H1 (cell line): ENCODE results near the gene FAM120B. TPM values are rescaled to one million over a fixed set of nuclear protein-coding genes. Genes with fewer than 3 reads are reported as not detected.
"Not testable (repeated sequence)": the region's sequence is repeated elsewhere in the genome, so short reads cannot be mapped to it uniquely, and the experiment has no call there.

Source experiments
- CTCF ChIA-PET: fragments of 300-600 bp; sonication (Branson Sonifier 250); formaldehyde crosslinking; loops from one replicate; lab custom pipeline; 2021; ENCODE audit not compliant: partially characterized antibody; lab: Charles Lee
- POLR2A ChIA-PET: fragments of 300-600 bp; sonication (Branson Sonifier 250); formaldehyde crosslinking; loops from one replicate; lab custom pipeline; 2021; ENCODE audit warnings: inconsistent platforms; ENCODE audit not compliant: partially characterized antibody; lab: Charles Lee
- DNase-seq, 2 experiments: peaks; one replicate each; pipeline versions ENCODE4 v3.0.0 to v3.0.0-alpha.2; 2010 to 2022; ENCODE audit warnings: low spot score in 2 of 2, low read depth in 1 of 2, mixed read lengths in 1 of 2
- FAIRE-seq: peaks from 2 replicates; lab custom pipeline; 2011; peaks lifted over from hg19 to GRCh38; lab: Jason Lieb, UNC
- H2AFZ ChIP-seq: 2 replicates; pipeline ENCODE4 v1.8.1; 2012; ENCODE audit warnings: low read length, inconsistent platforms
- H2AK5ac ChIP-seq: 2 replicates; pipeline ENCODE4 v1.6.1; 2013; ENCODE audit warnings: low read depth, low read length
- H2BK120ac ChIP-seq: replicated peaks from 2 replicates; pipeline ENCODE3; 2013; ENCODE audit warnings: low read depth, low read length, inconsistent platforms
- H2BK12ac ChIP-seq: 2 replicates; pipeline ENCODE4 v1.6.1; 2013; ENCODE audit warnings: low read depth, low read length
- H2BK15ac ChIP-seq: 2 replicates; pipeline ENCODE4 v1.6.1; 2013; ENCODE audit warnings: low read length
- H2BK20ac ChIP-seq: 2 replicates; pipeline ENCODE4 v1.6.1; 2013; ENCODE audit warnings: low read length
- H2BK5ac ChIP-seq: 2 replicates; pipeline ENCODE4 v1.6.1; 2013; ENCODE audit warnings: low read depth, low read length
- H3K14ac ChIP-seq: 2 replicates; pipeline ENCODE4 v1.6.1; 2013; ENCODE audit warnings: inconsistent platforms; ENCODE audit not compliant: insufficient read length
- H3K18ac ChIP-seq: 2 replicates; pipeline ENCODE4 v1.6.1; 2013; ENCODE audit warnings: low read length; ENCODE audit errors: extremely low read depth
- H3K23ac ChIP-seq: 2 replicates; pipeline ENCODE4 v1.6.1; 2013; ENCODE audit warnings: inconsistent platforms; ENCODE audit not compliant: insufficient read length
- H3K23me2 ChIP-seq: 2 replicates; pipeline ENCODE4 v1.6.1; 2013; ENCODE audit warnings: low read depth, low read length
- H3K27ac ChIP-seq: 2 replicates; pipeline ENCODE4 v1.6.1; 2011; ENCODE audit warnings: low read depth, low read length, inconsistent platforms
- H3K27me3 ChIP-seq, 4 experiments: replicated peaks in 1 of 4; 1 replicate in 1 of 4; 2 replicates in 3 of 4; pipeline versions ENCODE4 v1.6.1 to v1.8.1; 2011 to 2013; ENCODE audit warnings: low read length in 3 of 4, mild to moderate bottlenecking in 3 of 4, inconsistent platforms in 2 of 4, mixed read lengths in 2 of 4, moderate library complexity in 1 of 4; ENCODE audit not compliant: control insufficient read depth in 3 of 4, insufficient read depth in 3 of 4; ENCODE audit errors: extremely low read depth in 1 of 4
- H3K36me3 ChIP-seq, 4 experiments: 2 replicates each; pipeline versions ENCODE4 v1.6.1 to v1.8.1; 2011 to 2013; ENCODE audit warnings: mild to moderate bottlenecking in 4 of 4, low read length in 3 of 4, moderate library complexity in 2 of 4, control low read depth in 1 of 4, inconsistent platforms in 1 of 4; ENCODE audit not compliant: insufficient read depth in 4 of 4, control insufficient read depth in 2 of 4
- H3K4ac ChIP-seq: replicated peaks from 2 replicates; pipeline ENCODE3; 2013; ENCODE audit warnings: low read length, low read depth, mixed read lengths, inconsistent platforms; ENCODE audit not compliant: insufficient read length
- H3K4me1 ChIP-seq, 4 experiments: replicated peaks in 1 of 4; 1 replicate in 1 of 4; 2 replicates in 3 of 4; pipeline versions ENCODE4 v1.6.1 to v1.8.1; 2011 to 2013; ENCODE audit warnings: low read length in 3 of 4, inconsistent platforms in 2 of 4, mixed read lengths in 1 of 4; ENCODE audit not compliant: insufficient read depth in 4 of 4, control insufficient read depth in 3 of 4
- H3K4me2 ChIP-seq, 2 experiments: 2 replicates each; pipeline versions ENCODE4 v1.6.1 to v1.8.1; 2011 to 2013; ENCODE audit warnings: low read depth in 2 of 2, low read length in 2 of 2, control low read depth in 1 of 2, inconsistent platforms in 1 of 2, mild to moderate bottlenecking in 1 of 2; ENCODE audit not compliant: insufficient read depth in 1 of 2
- H3K4me3 ChIP-seq, 4 experiments: fragments of 200-600, 300-600 bp in 1 of 4; sonication (generic), shearing (Covaris generic), sonication (Bioruptor Twin) in 1 of 4; 2 replicates each; pipeline versions ENCODE4 v1.5.1 to v1.8.1; 2011 to 2016; ENCODE audit warnings: low read length in 4 of 4, low read depth in 3 of 4, control low read depth in 2 of 4, inconsistent platforms in 2 of 4, mild to moderate bottlenecking in 2 of 4, mixed read lengths in 1 of 4, moderate library complexity in 1 of 4; ENCODE audit not compliant: insufficient read depth in 2 of 4; ENCODE audit errors: extremely low read depth in 1 of 4
- H3K56ac ChIP-seq: replicated peaks from 2 replicates; pipeline ENCODE3; 2013; ENCODE audit warnings: low read depth, mild to moderate bottlenecking, mixed read lengths, low read length, inconsistent platforms; ENCODE audit not compliant: insufficient read length
- H3K79me1 ChIP-seq: 2 replicates; pipeline ENCODE4 v1.6.1; 2013; ENCODE audit warnings: low read depth, low read length, control low read depth
- H3K79me2 ChIP-seq, 2 experiments: 2 replicates each; pipeline versions ENCODE4 v1.6.1 to v1.8.1; 2012 to 2013; ENCODE audit warnings: low read length in 2 of 2, mild to moderate bottlenecking in 2 of 2, inconsistent platforms in 1 of 2; ENCODE audit not compliant: insufficient read depth in 2 of 2, control insufficient read depth in 1 of 2
- H3K9ac ChIP-seq, 4 experiments: replicated peaks in 1 of 4; 1 replicate in 1 of 4; 2 replicates in 3 of 4; pipeline versions ENCODE4 v1.6.1 to v1.8.1; 2011 to 2013; ENCODE audit warnings: low read depth in 3 of 4, low read length in 3 of 4, control low read depth in 2 of 4, mild to moderate bottlenecking in 2 of 4, moderate library complexity in 2 of 4, inconsistent platforms in 1 of 4; ENCODE audit errors: extremely low read depth in 1 of 4
- H3K9me3 ChIP-seq, 2 experiments: 2 replicates each; pipeline versions ENCODE4 v1.6.1 to v1.8.1; 2012 to 2013; ENCODE audit warnings: mild to moderate bottlenecking in 2 of 2, moderate library complexity in 2 of 2, control low read depth in 1 of 2, inconsistent platforms in 1 of 2, low read depth in 1 of 2, low read length in 1 of 2, mixed read lengths in 1 of 2; ENCODE audit not compliant: insufficient read depth in 2 of 2
- H4K20me1 ChIP-seq, 2 experiments: replicated peaks in 1 of 2; 2 replicates each; pipeline versions ENCODE3 to v1.8.1; 2011 to 2013; ENCODE audit warnings: inconsistent platforms in 2 of 2, low read length in 2 of 2, mild to moderate bottlenecking in 1 of 2; ENCODE audit not compliant: insufficient read depth in 2 of 2, control insufficient read depth in 1 of 2
- H4K5ac ChIP-seq: 2 replicates; pipeline ENCODE4 v1.6.1; 2013; ENCODE audit warnings: low read length, low read depth, mixed read lengths, inconsistent platforms; ENCODE audit not compliant: insufficient read length
- H4K8ac ChIP-seq: 2 replicates; pipeline ENCODE4 v1.8.0; 2013; ENCODE audit warnings: mild to moderate bottlenecking, moderate library complexity, low read length, inconsistent platforms; ENCODE audit not compliant: insufficient read depth; ENCODE audit errors: extremely low read depth
- H4K91ac ChIP-seq: replicated peaks from 2 replicates; pipeline ENCODE3; 2013; ENCODE audit warnings: low read length, mixed read lengths, inconsistent platforms; ENCODE audit not compliant: insufficient read length
- WGBS, 2 experiments: shearing (Covaris generic) in 1 of 2; methylation state at CpG; one replicate each; pipeline versions ENCODE4 v1.1.6 to v1.1.7; 2013 to 2015; ENCODE audit warnings: low lambda C conversion rate in 2 of 2, mixed read lengths in 2 of 2, inconsistent platforms in 1 of 2, low coverage in 1 of 2, missing lambda C conversion rate in 1 of 2; ENCODE audit not compliant: insufficient replicate concordance in 2 of 2, insufficient coverage in 1 of 2, insufficient read length in 1 of 2; ENCODE audit errors: extremely low coverage in 1 of 2, missing lambda C conversion rate in 1 of 2; 5-methylcytosine and 5-hydroxymethylcytosine counted together
- polyA plus RNA-seq, 7 experiments: library from polyadenylated mRNA; depleted of rRNA in 3 of 7; stranded (reverse) in 5 of 7; unstranded in 2 of 7; fragments of >200 nt in 5 of 7; fragments of 200-250 nt in 2 of 7; gene quantifications; 1 replicate in 5 of 7; 2 replicates in 1 of 7; 4 replicates in 1 of 7; pipeline versions ENCODE4 v1.2.1 to v1.2.3, GENCODE V29; 2011 to 2013; ENCODE audit warnings: missing spikeins in 2 of 7, mixed read lengths in 2 of 7
- total RNA-seq: library from RNA; stranded (reverse); fragmentation: NEBNext Ultra II Directional; extraction: Animal tissue kit (Norgen Biotek cat#: 25700); gene quantifications from 2 replicates; pipeline ENCODE4 v1.2.1, GENCODE V29; 2021

FAM120B gene
- total and polyA plus RNA-seq, 2 of the 8 experiments (the other 6 are each of a cell fraction or from before 2014, with no cell fraction given) = 5.1 to 12.5 TPM

- not testable (repeated sequence) for H3K27me3 ChIP-seq
Observed at GRCh38 chr6:170351456-170351855, 44.9 kb downstream of the FAM120B start.

GRCh38 chr6:170355190-170355589 is 48.6 kb downstream of the FAM120B start:
- DNase-seq, H2AK5ac ChIP-seq, H3K18ac ChIP-seq, H2BK120ac ChIP-seq, FAIRE-seq, H3K9ac ChIP-seq, H4K91ac ChIP-seq, CTCF ChIA-PET, H4K20me1 ChIP-seq, H3K27ac ChIP-seq, H3K4me2 ChIP-seq, H3K23ac ChIP-seq, H3K23me2 ChIP-seq, H4K8ac ChIP-seq, H3K27me3 ChIP-seq, POLR2A ChIA-PET, H2BK15ac ChIP-seq, H3K14ac ChIP-seq, H3K4me3 ChIP-seq, H2AFZ ChIP-seq, H4K5ac ChIP-seq, H3K9me3 ChIP-seq, H3K56ac ChIP-seq, H2BK12ac ChIP-seq, H2BK5ac ChIP-seq, H3K79me1 ChIP-seq, H3K4ac ChIP-seq, H2BK20ac ChIP-seq, H3K79me2 ChIP-seq, H3K4me1 ChIP-seq: not testable (repeated sequence)
- WGBS, 2 experiments = 78% methylated on average over 1 of the region's 1 CpG; no CpG with 5 or more reads in 1 of the 2 experiments
- H3K36me3 ChIP-seq = peaks cover 0 to 11% (median 3%) of the 10 kb centered on the region in 4 experiments; a peak in 6 of 8 replicates

More at GRCh38 chr6:170351456-170351855, 44.9 kb downstream of the FAM120B start:
- H3K4me1 ChIP-seq, FAIRE-seq, H2BK12ac ChIP-seq, H2BK15ac ChIP-seq, H3K4ac ChIP-seq, H3K79me2 ChIP-seq, H4K5ac ChIP-seq, H3K18ac ChIP-seq, DNase-seq, H2BK120ac ChIP-seq, H3K9ac ChIP-seq, H3K27ac ChIP-seq, H4K91ac ChIP-seq, H4K8ac ChIP-seq, H2AK5ac ChIP-seq, H3K79me1 ChIP-seq, H2BK20ac ChIP-seq, H3K9me3 ChIP-seq, POLR2A ChIA-PET, H2BK5ac ChIP-seq, H3K4me2 ChIP-seq, H3K23me2 ChIP-seq, H3K23ac ChIP-seq, H3K4me3 ChIP-seq, H3K14ac ChIP-seq, H4K20me1 ChIP-seq, H2AFZ ChIP-seq, H3K56ac ChIP-seq: not testable (repeated sequence)
- CTCF ChIA-PET = interaction anchor here (0.6 kb wide), 1 partner anchor 68 kb away, joined by 3 read pairs; no protein-coding TSS in a partner anchor
- peaks cover 0 to 11% (median 1%) of the 10 kb centered on the region in 4 experiments; a peak in 6 of 8 replicates for H3K36me3 ChIP-seq
